Neural progenitor cell (in vitro differentiated cells): ENCODE results near the gene FOXJ1. TPM values are rescaled to one million over a fixed set of nuclear protein-coding genes. Genes with fewer than 3 reads are reported as not detected.
A peak's percentile ranks its signal among the peaks of the same experiment; 100 is the strongest.

Experiments used
- DNase-seq: peaks from one replicate; pipeline ENCODE4 v3.0.0-alpha.2; 2016; ENCODE audit warnings: low spot score
- H2AFZ ChIP-seq: fragments of 200-600 bp; sonication (generic); replicated peaks from 2 replicates; pipeline ENCODE4 v1.6.1; 2016; ENCODE audit warnings: antibody characterized with exemption
- H3F3A ChIP-seq: fragments of 200-600 bp; sonication (generic); 2 replicates; pipeline ENCODE4 v1.6.1; 2016; ENCODE audit warnings: antibody characterized with exemption, low read depth
- H3K27ac ChIP-seq: fragments of 200-600 bp; sonication (generic); 2 replicates; pipeline ENCODE4 v1.5.1; 2016; ENCODE audit warnings: mild to moderate bottlenecking
- H3K27me3 ChIP-seq: fragments of 200-600 bp; sonication (generic); 2 replicates; pipeline ENCODE4 v1.6.1; 2016; ENCODE audit warnings: mild to moderate bottlenecking, moderate library complexity
- H3K36me3 ChIP-seq: fragments of 200-600 bp; sonication (generic); 2 replicates; pipeline ENCODE4 v1.5.1; 2016
- H3K4me1 ChIP-seq: fragments of 200-600 bp; sonication (generic); 2 replicates; pipeline ENCODE4 v1.6.1; 2016; ENCODE audit warnings: mixed run types
- H3K4me2 ChIP-seq: fragments of 200-600 bp; sonication (generic); 2 replicates; pipeline ENCODE4 v1.6.1; 2016
- H3K4me3 ChIP-seq: fragments of 200-600 bp; sonication (generic); 2 replicates; pipeline ENCODE4 v1.5.1; 2016
- H3K79me2 ChIP-seq: fragments of 200-600 bp; sonication (generic); 2 replicates; pipeline ENCODE4 v1.6.1; 2016; ENCODE audit warnings: low read depth
- H3K9ac ChIP-seq: fragments of 200-600 bp; sonication (generic); 2 replicates; pipeline ENCODE4 v1.6.1; 2016
- H3K9me3 ChIP-seq: fragments of 200-600 bp; sonication (generic); 2 replicates; pipeline ENCODE4 v1.5.1; 2016; ENCODE audit warnings: low read depth
- H4K20me1 ChIP-seq: fragments of 200-600 bp; sonication (generic); 2 replicates; pipeline ENCODE4 v1.6.1; 2016; ENCODE audit warnings: low read depth
- H3K27ac Mint-ChIP-seq: 3 replicates; pipeline ENCODE4 v1.8.0; 2021; ENCODE audit warnings: mixed read lengths
- H3K27me3 Mint-ChIP-seq: 2 replicates; pipeline ENCODE4 v1.8.0; 2022; ENCODE audit warnings: low read depth, mild to moderate bottlenecking, inconsistent platforms, moderate library complexity, mixed read lengths; ENCODE audit not compliant: insufficient read depth
- H3K36me3 Mint-ChIP-seq: 3 replicates; pipeline ENCODE4 v1.8.0; 2021; ENCODE audit warnings: mixed read lengths
- H3K4me1 Mint-ChIP-seq: 3 replicates; pipeline ENCODE4 v1.8.0; 2021; ENCODE audit warnings: mixed read lengths
- H3K4me3 Mint-ChIP-seq: 3 replicates; pipeline ENCODE4 v1.8.0; 2021; ENCODE audit warnings: mild to moderate bottlenecking, moderate library complexity, mixed read lengths
- H3K9me3 Mint-ChIP-seq: 3 replicates; pipeline ENCODE4 v1.8.0; 2020; ENCODE audit warnings: mixed read lengths
- CTCF ChIP-seq: fragments of 200-600 bp; sonication (generic); IDR thresholded peaks from 2 replicates; pipeline ENCODE4 v1.5.1; 2017; ENCODE audit warnings: antibody characterized with exemption, mild to moderate bottlenecking
- EZH2 ChIP-seq: fragments of 200-600 bp; sonication (generic); IDR thresholded peaks from 2 replicates; pipeline ENCODE4 v1.6.1; 2017; ENCODE audit warnings: antibody characterized with exemption, mild to moderate bottlenecking, moderate library complexity
- EZH2phosphoT487 ChIP-seq: fragments of 200-600 bp; sonication (generic); IDR thresholded peaks from 2 replicates; pipeline ENCODE4 v1.6.1; 2017; ENCODE audit warnings: antibody characterized with exemption
- total RNA-seq: library from RNA; depleted of rRNA; stranded (reverse); fragments of >200 nt; gene quantifications from 2 replicates; pipeline ENCODE4 v1.2.3, GENCODE V29; 2015; ENCODE audit warnings: low replicate concordance

The FOXJ1 gene
- total RNA-seq, 1 donor from 2014 or later: 0.49 TPM

- Mint-ChIP-seq H3K27me3 (peaks cover 9% of the 10 kb centered on the region), H3K4me3 (no peak overlapping the region), H3K4me1 (peaks cover 30% of the 10 kb centered on the region), H3K9me3 (no peaks in the 10 kb centered on the region), H3K36me3 (peaks cover 7% of the 10 kb centered on the region), H3K27ac (peak overlapping the region; percentile 53)
- Histone ChIP-seq H4K20me1 (peaks cover 2% of the 10 kb centered on the region), H3K9me3 (no peaks in the 10 kb centered on the region), H3K4me2 (no peak overlapping the region), H3K27ac (no peak overlapping the region), H3F3A (peaks cover 1% of the 10 kb centered on the region), H3K9ac (no peak overlapping the region), H3K4me1 (peaks cover 4% of the 10 kb centered on the region), H2AFZ (no peak overlapping the region), H3K4me3 (no peak overlapping the region), H3K79me2 (no peaks in the 10 kb centered on the region), H3K27me3 (peaks cover 15% of the 10 kb centered on the region), H3K36me3 (no peaks in the 10 kb centered on the region)
- no peak for TF ChIP-seq EZH2
- peak; percentile 64 for TF ChIP-seq CTCF
- DNase-seq: no peak
Measured at GRCh38 chr17:76147211-76148014, 6.4 kb upstream of the FOXJ1 start.

- Mint-ChIP-seq H3K27me3 (peaks cover 9% of the 10 kb centered on the region), H3K4me3 (no peak overlapping the region), H3K9me3 (no peaks in the 10 kb centered on the region), H3K27ac (peak overlapping the region; percentile 11), H3K36me3 (peaks cover 7% of the 10 kb centered on the region), H3K4me1 (peaks cover 40% of the 10 kb centered on the region)
- no peak for DNase-seq
- Histone ChIP-seq H3K4me2 (no peak overlapping the region), H3K27ac (no peak overlapping the region), H3K27me3 (peaks cover 27% of the 10 kb centered on the region), H3K79me2 (no peaks in the 10 kb centered on the region), H3K4me1 (peaks cover 14% of the 10 kb centered on the region), H3K9ac (no peak overlapping the region), H3K36me3 (no peaks in the 10 kb centered on the region), H3F3A (peaks cover 12% of the 10 kb centered on the region), H2AFZ (no peak overlapping the region), H4K20me1 (peaks cover 5% of the 10 kb centered on the region), H3K9me3 (no peaks in the 10 kb centered on the region), H3K4me3 (no peak overlapping the region)
- TF ChIP-seq EZH2: no peak
- no peak for TF ChIP-seq EZH2phosphoT487
- no peak for TF ChIP-seq CTCF
Measured at GRCh38 chr17:76146053-76146851, 5.2 kb upstream of the FOXJ1 start.

- Mint-ChIP-seq H3K4me3 (no peak overlapping the region), H3K4me1 (peaks cover 42% of the 10 kb centered on the region), H3K9me3 (no peaks in the 10 kb centered on the region), H3K27ac (peak overlapping the region; percentile 11), H3K36me3 (peaks cover 7% of the 10 kb centered on the region), H3K27me3 (peaks cover 7% of the 10 kb centered on the region)
- no peaks in the 10 kb centered on the region for H3K79me2 ChIP-seq
- H3K27me3 ChIP-seq: peaks cover 34% of the 10 kb centered on the region
- no peak for TF ChIP-seq CTCF
- H4K20me1 ChIP-seq: peaks cover 11% of the 10 kb centered on the region
- peaks cover 16% of the 10 kb centered on the region for H3F3A ChIP-seq
- DNase-seq: no peak
- H3K4me2 ChIP-seq: no peak overlapping the region
- no peaks in the 10 kb centered on the region for H3K9me3 ChIP-seq
- H2AFZ ChIP-seq: no peak overlapping the region
- peaks cover 19% of the 10 kb centered on the region for H3K4me1 ChIP-seq
- no peaks in the 10 kb centered on the region for H3K36me3 ChIP-seq
- H3K27ac ChIP-seq: no peak overlapping the region
- no peak overlapping the region for H3K9ac ChIP-seq
- no peak overlapping the region for H3K4me3 ChIP-seq
Measured at GRCh38 chr17:76145231-76146052, 4.4 kb upstream of the FOXJ1 start.
